DND-41 (cell line): ENCODE data around the gene NOL9.

Experiments
- ATAC-seq: fragments of 200-7000 bp; cut with Tn5 transposase; 3 replicates; pipeline ENCODE4 v1.9.1; 2021; ENCODE audit warnings: low read depth; ENCODE audit not compliant: insufficient read depth
- DNase-seq: peaks from one replicate; pipeline ENCODE4 v3.0.0-alpha.2; 2020
- H2AFZ ChIP-seq: 2 replicates; pipeline ENCODE4 v1.6.0; 2012; ENCODE audit warnings: low read depth, low read length
- H3K27ac ChIP-seq: 2 replicates; pipeline ENCODE4 v1.5.1; 2012; ENCODE audit warnings: low read length, inconsistent platforms
- H3K27me3 ChIP-seq: fragments of 200-600 bp; sonication (generic); 2 replicates; pipeline ENCODE4 v1.6.0; 2012; ENCODE audit warnings: low read length, mild to moderate bottlenecking, inconsistent platforms; ENCODE audit not compliant: insufficient read depth, poor library complexity
- H3K36me3 ChIP-seq: 2 replicates; pipeline ENCODE4 v1.5.1; 2012; ENCODE audit warnings: low read length, inconsistent platforms; ENCODE audit not compliant: insufficient read depth
- H3K4me1 ChIP-seq: 2 replicates; pipeline ENCODE4 v1.5.1; 2012; ENCODE audit warnings: mild to moderate bottlenecking, low read length; ENCODE audit not compliant: insufficient read depth
- H3K4me2 ChIP-seq: 2 replicates; pipeline ENCODE4 v1.6.0; 2012; ENCODE audit warnings: mild to moderate bottlenecking, moderate library complexity, low read length, inconsistent platforms; ENCODE audit not compliant: insufficient read depth
- H3K4me3 ChIP-seq, 2 experiments: fragments of 200-600 bp in 1 of 2; shearing (Covaris generic) in 1 of 2; 2 replicates each; pipeline ENCODE4 v1.5.1; 2012 to 2016; ENCODE audit warnings: inconsistent platforms in 2 of 2, low read length in 2 of 2, mild to moderate bottlenecking in 2 of 2, low read depth in 1 of 2, moderate library complexity in 1 of 2
- H3K79me2 ChIP-seq: 2 replicates; pipeline ENCODE4 v1.6.0; 2012; ENCODE audit warnings: low read length, inconsistent platforms; ENCODE audit not compliant: insufficient read depth
- H3K9ac ChIP-seq: 2 replicates; pipeline ENCODE4 v1.6.0; 2012; ENCODE audit warnings: low read depth, mild to moderate bottlenecking, inconsistent platforms, low read length, moderate library complexity
- H3K9me3 ChIP-seq: 2 replicates; pipeline ENCODE4 v1.5.1; 2012; ENCODE audit warnings: low read length, moderate library complexity, mild to moderate bottlenecking, inconsistent platforms; ENCODE audit not compliant: insufficient read depth, severe bottlenecking
- H4K20me1 ChIP-seq: 2 replicates; pipeline ENCODE4 v1.6.0; 2012; ENCODE audit warnings: low read length; ENCODE audit not compliant: insufficient read depth
- CTCF ChIP-seq: IDR thresholded peaks from 2 replicates; pipeline ENCODE4 v1.5.1; 2012; ENCODE audit warnings: borderline replicate concordance, low read length, moderate library complexity, mild to moderate bottlenecking; ENCODE audit not compliant: poor library complexity, severe bottlenecking; ENCODE audit errors: extremely low read depth
- EZH2 ChIP-seq: IDR thresholded peaks from 3 replicates; pipeline ENCODE4 v1.6.1; 2012; ENCODE audit warnings: borderline replicate concordance, low read depth, mild to moderate bottlenecking, moderate library complexity, low read length, inconsistent platforms; ENCODE audit not compliant: severe bottlenecking

Gene NOL9

DNA sequence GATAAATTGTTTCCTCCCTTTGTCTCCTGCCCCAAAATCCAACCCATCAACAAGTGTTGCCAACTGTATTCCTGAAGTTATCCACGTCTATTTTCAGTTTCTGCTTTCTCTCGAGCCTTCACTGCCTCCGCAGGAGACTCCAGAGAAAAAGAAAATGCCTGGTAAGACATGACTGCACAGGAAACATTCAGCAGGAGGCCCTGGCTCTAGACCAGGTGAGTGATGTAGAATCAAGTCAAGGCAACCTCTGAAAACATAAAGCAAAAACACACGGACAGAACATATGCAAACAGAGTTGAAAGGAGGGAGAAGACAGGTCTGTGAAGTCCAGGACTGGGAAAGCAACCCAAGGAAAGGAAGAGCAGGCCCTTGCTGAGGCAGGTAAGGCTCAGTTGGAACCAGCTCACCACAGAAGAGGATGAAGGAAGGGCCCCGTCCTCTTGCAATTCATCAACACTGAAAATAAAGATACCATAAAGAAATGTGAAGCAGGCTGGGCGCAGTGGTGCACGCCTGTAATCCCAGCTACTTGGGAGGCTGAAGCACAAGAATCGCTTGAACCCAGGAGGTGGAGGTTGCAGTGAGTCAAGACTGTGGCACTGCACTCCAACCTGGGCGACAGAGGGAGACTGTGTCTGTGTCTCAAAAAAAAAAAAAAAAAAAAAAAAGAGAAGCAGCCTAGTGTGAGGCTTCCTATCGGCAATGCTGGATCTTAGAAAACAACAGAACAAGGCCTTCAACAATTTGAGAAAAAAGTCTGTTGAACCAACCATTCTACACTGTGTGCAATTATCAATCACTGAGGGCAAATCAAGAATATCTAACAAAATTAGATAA, 8.8 kb downstream of the NOL9 start:
- TF ChIP-seq EZH2, result no peak
- no peak for TF ChIP-seq CTCF
- H3K4me3 ChIP-seq, result no peak overlapping the region
- no peak overlapping the region for H3K27ac ChIP-seq
- no peaks in the 10 kb centered on the region for H4K20me1 ChIP-seq
- H2AFZ ChIP-seq, result no peak overlapping the region
- H3K4me1 ChIP-seq, result no peaks in the 10 kb centered on the region
- ATAC-seq (no peak), DNase-seq (no peak)
- no peak overlapping the region for H3K4me2 ChIP-seq
- no peaks in the 10 kb centered on the region for H3K9me3 ChIP-seq
- no peaks in the 10 kb centered on the region for H3K27me3 ChIP-seq
- H3K79me2 ChIP-seq, result peaks cover 10% of the 10 kb centered on the region; the same call in 1 of the 2 replicates
- no peak overlapping the region for H3K9ac ChIP-seq
- H3K36me3 ChIP-seq, result peaks cover 90% of the 10 kb centered on the region

DNA sequence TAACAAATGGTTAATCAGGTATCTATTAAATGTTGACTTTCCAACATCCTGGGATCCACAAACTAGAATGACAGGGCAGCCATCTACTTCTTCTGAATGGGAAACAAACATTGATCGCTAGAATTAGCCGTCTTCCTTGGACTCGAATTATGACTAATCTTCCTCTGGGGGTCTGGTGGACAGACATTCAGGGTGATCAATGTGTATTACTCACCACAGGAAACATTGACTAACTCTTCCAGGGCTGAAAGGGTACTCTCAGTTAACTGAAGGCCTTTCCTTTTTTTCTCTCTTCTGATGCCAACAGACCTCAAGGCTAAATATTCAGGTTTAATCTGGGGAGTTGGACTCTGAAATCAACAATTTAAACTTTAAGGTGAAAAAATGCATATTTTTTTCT, 9.5 kb downstream of the NOL9 start:
- no peak overlapping the region for H3K9ac ChIP-seq
- no peaks in the 10 kb centered on the region for H3K9me3 ChIP-seq
- no peak for TF ChIP-seq EZH2
- TF ChIP-seq CTCF, result no peak
- H3K36me3 ChIP-seq, result peaks cover 88% of the 10 kb centered on the region
- H3K4me1 ChIP-seq, result no peaks in the 10 kb centered on the region
- DNase-seq, result no peak
- H3K27ac ChIP-seq, result no peak overlapping the region
- H3K79me2 ChIP-seq, result peaks cover 7% of the 10 kb centered on the region; the same call in 1 of the 2 replicates
- no peak overlapping the region for H2AFZ ChIP-seq
- no peaks in the 10 kb centered on the region for H4K20me1 ChIP-seq
- H3K4me2 ChIP-seq, result no peak overlapping the region
- H3K4me3 ChIP-seq, result no peak overlapping the region
- H3K27me3 ChIP-seq, result no peaks in the 10 kb centered on the region
- no peak for ATAC-seq

DNA sequence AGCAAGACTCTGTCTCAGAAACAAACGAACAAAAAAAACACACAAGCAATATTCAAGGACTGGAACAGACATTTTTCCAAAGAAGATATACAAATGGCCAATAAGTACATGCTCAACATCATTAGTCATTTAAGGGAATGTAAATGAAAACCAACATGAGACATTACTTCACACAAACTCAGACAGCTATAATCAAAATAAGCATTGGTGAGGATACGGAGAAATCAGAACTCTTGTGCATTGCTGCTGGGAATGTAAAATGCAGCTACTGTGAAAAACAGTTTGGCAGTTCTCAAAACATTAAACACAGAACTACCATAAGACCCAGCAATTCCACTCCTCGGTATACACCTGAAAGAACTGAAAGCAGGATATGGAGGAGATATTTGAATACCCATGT, 15.4 kb downstream of the NOL9 start:
- Histone ChIP-seq H2AFZ (no peak overlapping the region), H4K20me1 (peaks cover 8% of the 10 kb centered on the region; the same call in 1 of the 2 replicates), H3K4me2 (no peak overlapping the region), H3K4me1 (no peaks in the 10 kb centered on the region), H3K27ac (no peak overlapping the region), H3K9ac (no peak overlapping the region), H3K9me3 (no peaks in the 10 kb centered on the region), H3K79me2 (peaks cover 7% of the 10 kb centered on the region), H3K27me3 (no peaks in the 10 kb centered on the region), H3K4me3 (no peak overlapping the region), H3K36me3 (peaks cover 66% of the 10 kb centered on the region)
- ATAC-seq, result no peak
- DNase-seq, result no peak
- TF ChIP-seq CTCF, result no peak
